Mammary epithelial cell (primary cell): ENCODE data around the gene SV2A.

Experiments
- CTCF ChIP-seq, 2 donors: IDR thresholded peaks in 1 of 2; conservative IDR thresholded peaks in 1 of 2; 2 replicates each; pipeline ENCODE4 v1.5.1; 2011 to 2012; ENCODE audit warnings: inconsistent platforms in 2 of 2, low read length in 2 of 2, mild to moderate bottlenecking in 2 of 2, control low read depth in 1 of 2, low read depth in 1 of 2; ENCODE audit not compliant: insufficient read depth in 1 of 2; ENCODE audit errors: extremely low read depth in 1 of 2
- EZH2 ChIP-seq: IDR thresholded peaks from 2 replicates; pipeline ENCODE4 v1.6.1; 2012; ENCODE audit warnings: low read length, inconsistent platforms, borderline replicate concordance

DNA sequence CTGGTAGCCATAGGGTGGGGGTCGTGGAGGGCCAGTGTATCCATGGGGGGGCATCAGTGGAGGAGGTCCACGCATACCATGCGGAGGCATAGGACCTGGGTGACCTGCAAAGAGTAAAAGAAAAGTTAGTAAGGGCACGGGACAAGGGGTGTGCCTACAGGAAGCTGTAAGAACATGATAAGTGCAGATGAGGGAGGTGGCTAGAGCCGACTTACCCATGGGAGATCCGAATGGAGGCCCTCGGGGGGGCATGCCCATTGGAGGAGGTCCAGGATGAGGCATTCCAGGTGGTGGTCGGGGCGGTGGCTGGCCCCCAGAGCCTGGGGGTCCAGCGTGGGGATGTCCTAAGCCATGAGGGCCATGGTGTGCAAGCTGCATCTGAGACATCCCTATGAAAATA lies 6.0 kb upstream of the SV2A start:
- TF ChIP-seq CTCF (conservative IDR thresholded peaks at IDR 0.05 in 1 of 2, IDR thresholded peaks at IDR 0.05 in 1 of 2; ENCODE audit: extremely low read depth in 1 of 2, insufficient read depth in 1 of 2, low read depth in 1 of 2, low read length in 2 of 2) (no peak), EZH2 (no peak)
